GM12801 (cell line): ENCODE data around the gene ATXN7L1.

ENCODE experiments used
- CTCF ChIP-seq: IDR thresholded peaks from one replicate; pipeline ENCODE4 v1.5.1; 2011; ENCODE audit warnings: control low read depth; ENCODE audit not compliant: insufficient read length; ENCODE audit errors: extremely low read depth

ATXN7L1 gene

GRCh38 chr7:105821527-105821926, 54.9 kb downstream of the ATXN7L1 start:
- TF ChIP-seq CTCF = no peak

- TF ChIP-seq CTCF = no peak
Observed at GRCh38 chr7:105820363-105821066, 55.9 kb downstream of the ATXN7L1 start.

- TF ChIP-seq CTCF = no peak
Observed at GRCh38 chr7:105819559-105819958, 56.8 kb downstream of the ATXN7L1 start.

GRCh38 chr7:105816954-105817615, 59.3 kb downstream of the ATXN7L1 start:
- no peak for TF ChIP-seq CTCF

- TF ChIP-seq CTCF = no peak
Observed at GRCh38 chr7:105816266-105816843, 60.0 kb downstream of the ATXN7L1 start.

- TF ChIP-seq CTCF = no peak
Observed at GRCh38 chr7:105815576-105815975, 60.8 kb downstream of the ATXN7L1 start.

GRCh38 chr7:105814481-105814880, 61.9 kb downstream of the ATXN7L1 start:
- no peak for TF ChIP-seq CTCF
